SU-DHL-6 (cell line): ENCODE measurements around the gene PMIS2.

Experiments
- H2AFZ ChIP-seq: fragments of 200-600 bp; sonication (generic); 2 replicates; pipeline ENCODE4 v1.6.1; 2014; ENCODE audit warnings: low read depth, mild to moderate bottlenecking, moderate library complexity, mixed read lengths, antibody characterized with exemption, low read length; ENCODE audit not compliant: severe bottlenecking
- H3F3A ChIP-seq: fragments of 200-600 bp; shearing (Covaris generic); 2 replicates; pipeline ENCODE4 v1.6.0; 2016; ENCODE audit warnings: antibody characterized with exemption, mild to moderate bottlenecking; ENCODE audit not compliant: insufficient read depth
- H3K27ac ChIP-seq: fragments of 200-600 bp; sonication (generic); 2 replicates; pipeline ENCODE4 v1.5.1; 2016; ENCODE audit warnings: low read depth, mild to moderate bottlenecking, low read length, moderate library complexity, mixed read lengths
- H3K27me3 ChIP-seq: fragments of 200-600 bp; sonication (generic), shearing (Covaris generic); 2 replicates; pipeline ENCODE4 v1.6.0; 2014; ENCODE audit warnings: mild to moderate bottlenecking, low read length
- H3K36me3 ChIP-seq: fragments of 200-600 bp; sonication (generic); 2 replicates; pipeline ENCODE4 v1.6.1; 2014; ENCODE audit warnings: mild to moderate bottlenecking, low read length, mixed read lengths
- H3K4me2 ChIP-seq: fragments of 300-600, 200-600 bp; shearing (Covaris generic), sonication (generic); 2 replicates; pipeline ENCODE4 v1.6.0; 2014; ENCODE audit warnings: low read length, low read depth, mild to moderate bottlenecking; ENCODE audit not compliant: poor library complexity, severe bottlenecking
- H3K4me3 ChIP-seq: fragments of 200-600 bp; sonication (generic); 2 replicates; pipeline ENCODE4 v1.5.1; 2014; ENCODE audit warnings: antibody characterized with exemption, low read length, mild to moderate bottlenecking, mixed read lengths; ENCODE audit not compliant: insufficient read depth, poor library complexity, severe bottlenecking
- H3K79me2 ChIP-seq: fragments of 200-600 bp; sonication (generic); 2 replicates; pipeline ENCODE4 v1.6.1; 2014; ENCODE audit warnings: mild to moderate bottlenecking, low read length, moderate library complexity; ENCODE audit not compliant: insufficient read depth
- H3K9ac ChIP-seq: fragments of 200-600 bp; sonication (generic); 2 replicates; pipeline ENCODE4 v1.7.0; 2014; ENCODE audit warnings: mild to moderate bottlenecking, low read length
- H3K9me2 ChIP-seq: fragments of 200-600 bp; sonication (generic); replicated peaks from 2 replicates; pipeline ENCODE4 v1.6.1; 2014; ENCODE audit warnings: low read length; ENCODE audit not compliant: insufficient read depth
- H3K9me3 ChIP-seq: fragments of 200-600 bp; sonication (generic); 2 replicates; pipeline ENCODE4 v1.6.1; 2014; ENCODE audit warnings: low read length, mixed read lengths; ENCODE audit not compliant: insufficient read depth
- H4K20me1 ChIP-seq: fragments of 200-600 bp; sonication (generic); 2 replicates; pipeline ENCODE4 v1.6.1; 2014; ENCODE audit warnings: low read depth, mild to moderate bottlenecking, antibody characterized with exemption, low read length, moderate library complexity, mixed read lengths
- EZH2phosphoT487 ChIP-seq: fragments of 200-600 bp; sonication (generic), shearing (Covaris generic); conservative IDR thresholded peaks from 2 replicates; pipeline ENCODE4 v1.6.1; 2018; ENCODE audit warnings: mild to moderate bottlenecking, antibody characterized with exemption, low read length, moderate library complexity, mixed read lengths
- TF ChIP-seq, protein P1 (sequence below): fragments of 200-600 bp; sonication (generic); IDR thresholded peaks from one replicate; pipeline ENCODE4 v1.5.1; 2017; ENCODE audit warnings: antibody characterized with exemption, mild to moderate bottlenecking, low read length, moderate library complexity; ENCODE audit not compliant: insufficient read depth, poor library complexity, severe bottlenecking

The PMIS2 gene

DNA sequence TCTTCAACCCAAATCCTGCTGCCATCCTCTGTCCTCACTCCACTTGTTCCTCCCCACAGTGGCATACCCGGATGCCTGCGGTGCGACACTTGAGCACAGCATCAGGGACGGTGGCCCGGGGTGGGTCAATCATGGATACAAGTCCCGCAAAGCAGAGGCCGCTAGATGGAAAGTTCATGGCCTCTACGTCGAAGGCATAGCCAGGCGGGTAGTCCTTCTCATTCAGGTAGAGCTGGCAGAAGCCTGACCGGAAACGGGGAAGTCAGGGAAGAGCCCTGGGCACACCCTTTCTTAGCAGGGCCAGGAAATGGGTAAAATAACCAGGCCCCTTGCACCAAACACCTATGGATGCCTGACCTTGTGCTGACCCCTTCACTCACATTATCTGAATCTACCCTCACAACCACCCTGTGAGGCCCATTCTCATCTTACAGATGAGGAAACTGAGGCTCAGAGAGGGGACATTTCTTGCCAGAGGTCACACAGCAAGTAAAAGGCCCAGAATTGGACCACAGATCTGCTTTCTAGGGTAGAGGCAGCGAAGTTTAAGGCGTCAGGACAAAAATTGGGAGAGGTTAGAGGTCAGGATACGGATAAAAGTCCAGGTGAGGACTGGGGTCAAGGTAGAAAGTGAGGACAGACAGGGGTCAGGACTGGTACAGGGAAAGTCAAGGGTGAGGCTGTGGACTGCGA lies 29.0 kb upstream of the PMIS2 start:
- Histone ChIP-seq H3K4me2 (no peak overlapping the region), H3K79me2 (no peaks in the 10 kb centered on the region), H3K27me3 (no peaks in the 10 kb centered on the region), H3K36me3 (no peaks in the 10 kb centered on the region), H2AFZ (no peak overlapping the region), H4K20me1 (no peaks in the 10 kb centered on the region), H3K4me3 (no peak overlapping the region), H3K9ac (no peak overlapping the region), H3K27ac (no peak overlapping the region), H3K9me3 (no peaks in the 10 kb centered on the region), H3K9me2 (no peaks in the 10 kb centered on the region), H3F3A (no peaks in the 10 kb centered on the region)
- TF ChIP-seq, protein P1, sequence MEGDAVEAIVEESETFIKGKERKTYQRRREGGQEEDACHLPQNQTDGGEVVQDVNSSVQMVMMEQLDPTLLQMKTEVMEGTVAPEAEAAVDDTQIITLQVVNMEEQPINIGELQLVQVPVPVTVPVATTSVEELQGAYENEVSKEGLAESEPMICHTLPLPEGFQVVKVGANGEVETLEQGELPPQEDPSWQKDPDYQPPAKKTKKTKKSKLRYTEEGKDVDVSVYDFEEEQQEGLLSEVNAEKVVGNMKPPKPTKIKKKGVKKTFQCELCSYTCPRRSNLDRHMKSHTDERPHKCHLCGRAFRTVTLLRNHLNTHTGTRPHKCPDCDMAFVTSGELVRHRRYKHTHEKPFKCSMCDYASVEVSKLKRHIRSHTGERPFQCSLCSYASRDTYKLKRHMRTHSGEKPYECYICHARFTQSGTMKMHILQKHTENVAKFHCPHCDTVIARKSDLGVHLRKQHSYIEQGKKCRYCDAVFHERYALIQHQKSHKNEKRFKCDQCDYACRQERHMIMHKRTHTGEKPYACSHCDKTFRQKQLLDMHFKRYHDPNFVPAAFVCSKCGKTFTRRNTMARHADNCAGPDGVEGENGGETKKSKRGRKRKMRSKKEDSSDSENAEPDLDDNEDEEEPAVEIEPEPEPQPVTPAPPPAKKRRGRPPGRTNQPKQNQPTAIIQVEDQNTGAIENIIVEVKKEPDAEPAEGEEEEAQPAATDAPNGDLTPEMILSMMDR = no peak

- Histone ChIP-seq H3K27me3 (no peaks in the 10 kb centered on the region), H3K36me3 (no peaks in the 10 kb centered on the region), H3K27ac (no peak overlapping the region), H3K9me2 (no peaks in the 10 kb centered on the region), H3K9ac (no peak overlapping the region), H3K79me2 (no peaks in the 10 kb centered on the region), H3F3A (no peaks in the 10 kb centered on the region), H3K4me2 (no peak overlapping the region), H3K9me3 (no peaks in the 10 kb centered on the region), H4K20me1 (no peaks in the 10 kb centered on the region), H2AFZ (no peak overlapping the region), H3K4me3 (no peak overlapping the region)
- TF ChIP-seq EZH2phosphoT487 = no peak
- TF ChIP-seq, protein P1 = no peak
These were observed 28.2 kb upstream of the PMIS2 start for GRCh38 chr19:35557539-35558399.

DNA sequence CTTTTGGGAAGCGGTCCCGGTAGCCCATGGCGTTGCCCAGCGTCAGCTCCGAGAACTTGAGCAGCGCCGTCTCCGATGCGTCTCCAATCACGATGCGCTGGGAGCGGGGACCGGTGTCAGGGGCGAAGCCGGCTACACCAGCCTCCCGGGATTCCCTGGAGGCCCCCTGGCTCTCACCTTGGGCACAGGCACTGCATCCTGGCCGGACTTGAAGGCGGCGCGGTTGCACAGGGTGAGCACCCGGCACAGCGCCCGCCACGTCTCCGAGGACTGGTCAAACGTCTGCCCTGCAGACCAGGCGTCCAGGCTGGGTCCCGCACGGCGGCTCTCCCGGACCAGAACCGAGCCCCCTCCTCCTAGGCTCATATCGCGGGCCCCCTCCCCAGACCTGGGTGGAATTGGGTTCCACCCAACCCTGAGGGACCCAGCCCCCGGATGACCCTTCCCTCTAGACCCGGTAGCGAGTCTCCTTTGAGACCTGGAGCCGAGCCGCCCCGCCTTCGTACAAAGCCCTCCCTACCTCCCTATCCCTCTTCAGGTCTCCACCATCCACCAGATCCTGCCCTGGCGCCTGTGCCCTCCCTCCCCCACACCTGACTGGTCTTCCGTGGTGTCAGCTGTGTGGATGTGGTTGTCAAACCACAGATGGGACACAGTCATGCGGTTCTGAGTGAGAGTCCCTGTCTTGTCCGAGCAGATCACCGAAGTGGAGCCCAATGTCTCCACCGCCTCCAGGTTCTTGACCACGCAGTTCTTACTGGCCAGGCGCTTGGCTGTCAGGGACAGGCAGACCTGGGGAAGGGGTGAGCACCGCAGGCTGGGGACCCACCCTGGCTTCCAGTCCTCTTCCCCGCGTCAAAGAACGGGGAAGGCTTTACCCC lies 27.3 kb upstream of the PMIS2 start:
- Histone ChIP-seq H3F3A (no peaks in the 10 kb centered on the region), H4K20me1 (no peaks in the 10 kb centered on the region), H2AFZ (no peak overlapping the region), H3K79me2 (no peaks in the 10 kb centered on the region), H3K27ac (no peak overlapping the region), H3K4me3 (no peak overlapping the region), H3K9me2 (no peaks in the 10 kb centered on the region), H3K4me2 (no peak overlapping the region), H3K27me3 (no peaks in the 10 kb centered on the region), H3K36me3 (no peaks in the 10 kb centered on the region), H3K9me3 (no peaks in the 10 kb centered on the region), H3K9ac (no peak overlapping the region)
- TF ChIP-seq EZH2phosphoT487 = no peak
- TF ChIP-seq, protein P1 = no peak
